Stimulated activated CD8-positive, alpha-beta memory T cell treated with anti-CD3 and anti-CD28 coated beads, Interleukin-15, amount 100 ng/mL, for 24 hours (primary cell): ENCODE data around the gene TRIM24.

Experiments
- DNase-seq: peaks from one replicate; pipeline ENCODE4 v3.0.0-alpha.2; 2020; ENCODE audit warnings: low read depth

The TRIM24 gene

GRCh38 chr7:138538997-138539644 is 79.1 kb downstream of the TRIM24 start:
- no peak for DNase-seq

GRCh38 chr7:138542183-138542582 is 82.1 kb downstream of the TRIM24 start:
- DNase-seq, result no peak

- no peak for DNase-seq
Measured at GRCh38 chr7:138543739-138544138, 83.7 kb downstream of the TRIM24 start.

DNA sequence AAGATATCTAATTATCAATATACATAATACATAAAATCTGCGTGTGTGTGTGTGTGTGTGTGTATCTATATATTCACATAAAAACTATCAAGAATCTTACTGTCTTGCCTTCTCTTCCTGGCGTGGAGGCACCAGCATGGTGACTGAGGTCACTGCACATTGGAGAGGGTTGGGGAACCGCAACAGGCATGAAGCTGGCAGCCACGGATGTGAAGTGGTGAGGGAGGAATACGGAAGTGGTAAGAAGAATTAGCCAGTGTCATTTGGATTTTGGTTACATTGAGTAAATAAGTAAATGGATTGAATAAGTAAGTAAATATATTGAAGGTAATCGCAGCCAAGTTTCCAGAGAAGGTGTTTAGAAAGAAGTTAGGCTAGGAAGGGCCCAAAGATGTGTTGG is 85.1 kb downstream of the TRIM24 start:
- DNase-seq, result no peak

DNA sequence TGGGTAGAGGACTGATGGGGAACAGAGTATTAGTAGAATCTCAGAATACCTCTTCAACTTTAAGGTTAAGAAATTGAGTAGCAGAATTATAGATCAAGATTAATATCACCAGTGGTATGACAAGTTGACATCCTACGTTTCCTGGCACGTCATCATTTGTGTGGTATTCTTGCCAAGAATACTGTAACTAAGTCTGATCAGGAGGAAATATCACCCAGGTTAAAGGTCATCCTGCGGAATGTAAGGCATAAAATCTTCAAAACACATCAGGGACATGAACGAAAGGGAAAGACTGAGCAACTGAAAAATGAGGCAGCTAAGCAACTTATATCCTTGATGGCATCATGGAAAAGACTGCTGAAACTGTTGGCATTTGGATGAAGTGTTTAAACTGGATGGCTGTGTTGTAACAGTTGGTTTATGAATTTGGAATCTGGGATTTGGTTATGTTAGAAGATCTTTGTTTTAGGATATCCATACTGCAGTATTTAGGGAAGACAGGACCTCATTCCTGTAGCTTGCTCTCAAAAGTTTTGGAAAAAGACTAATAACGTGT is 86.1 kb downstream of the TRIM24 start:
- no peak for DNase-seq

DNA sequence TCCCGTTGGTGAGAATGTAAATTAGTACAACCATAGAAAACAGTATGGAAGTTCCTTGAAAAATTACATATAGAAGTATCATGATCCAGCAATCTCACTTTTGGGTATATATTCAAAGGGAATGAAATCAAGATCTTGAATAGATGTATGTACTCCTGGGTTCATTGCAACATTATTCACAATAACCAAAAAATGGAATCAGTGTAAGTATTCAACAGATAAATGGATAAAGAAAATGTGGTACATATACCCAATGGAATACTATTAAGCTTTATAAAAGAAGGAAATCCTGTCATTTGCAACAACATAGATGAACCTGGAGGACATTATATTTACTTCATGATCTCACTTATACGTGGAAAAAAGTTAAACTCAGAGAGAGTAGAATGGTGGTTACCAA is 86.8 kb downstream of the TRIM24 start:
- no peak for DNase-seq

- no peak for DNase-seq
Measured at GRCh38 chr7:138549082-138549481, 89.0 kb downstream of the TRIM24 start.

GRCh38 chr7:138550337-138550736 is 90.3 kb downstream of the TRIM24 start:
- DNase-seq, result no peak

GRCh38 chr7:138551102-138551501 is 91.0 kb downstream of the TRIM24 start:
- no peak for DNase-seq

GRCh38 chr7:138553805-138554204 is 93.7 kb downstream of the TRIM24 start:
- DNase-seq, result no peak

DNA sequence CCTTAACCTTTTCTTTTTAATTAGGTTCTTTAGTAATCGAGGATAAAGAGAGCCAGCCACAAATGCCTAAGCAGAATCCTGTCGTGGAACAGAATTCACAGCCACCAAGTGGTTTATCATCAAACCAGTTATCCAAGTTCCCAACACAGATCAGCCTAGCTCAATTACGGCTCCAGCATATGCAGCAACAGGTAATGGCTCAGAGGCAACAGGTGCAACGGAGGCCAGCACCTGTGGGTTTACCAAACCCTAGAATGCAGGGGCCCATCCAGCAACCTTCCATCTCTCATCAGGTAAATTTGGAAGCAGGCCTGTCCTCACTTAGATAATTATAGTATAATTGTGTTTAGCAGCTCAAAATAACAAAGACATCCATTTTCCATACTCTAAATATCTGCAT is 94.6 kb downstream of the TRIM24 start:
- no peak for DNase-seq

- DNase-seq, result no peak
Measured at GRCh38 chr7:138555684-138556083, 95.6 kb downstream of the TRIM24 start.

GRCh38 chr7:138556771-138557484 is 96.9 kb downstream of the TRIM24 start:
- no peak for DNase-seq

DNA sequence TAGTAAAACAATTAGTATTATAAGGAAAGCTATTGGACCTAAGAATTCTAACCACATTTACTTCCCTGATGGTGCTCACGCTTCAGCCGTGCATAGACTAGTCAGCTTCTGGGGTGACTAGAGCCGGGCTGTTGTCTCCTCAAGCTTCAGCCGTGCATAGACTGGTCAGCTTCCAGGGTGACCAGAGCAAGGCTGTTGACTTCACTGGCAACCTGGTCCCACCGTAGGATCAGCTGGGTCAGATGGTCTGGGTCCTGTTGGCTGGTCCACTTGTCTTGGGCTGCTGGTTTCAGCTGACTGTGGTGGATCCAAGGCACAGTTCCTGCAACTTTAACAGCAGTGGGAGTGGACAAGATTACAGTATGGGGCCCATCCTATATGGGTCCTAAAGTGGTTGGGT is 99.4 kb downstream of the TRIM24 start:
- DNase-seq, result no peak

GRCh38 chr7:138563808-138564207 is 103.7 kb downstream of the TRIM24 start:
- DNase-seq, result no peak

DNA sequence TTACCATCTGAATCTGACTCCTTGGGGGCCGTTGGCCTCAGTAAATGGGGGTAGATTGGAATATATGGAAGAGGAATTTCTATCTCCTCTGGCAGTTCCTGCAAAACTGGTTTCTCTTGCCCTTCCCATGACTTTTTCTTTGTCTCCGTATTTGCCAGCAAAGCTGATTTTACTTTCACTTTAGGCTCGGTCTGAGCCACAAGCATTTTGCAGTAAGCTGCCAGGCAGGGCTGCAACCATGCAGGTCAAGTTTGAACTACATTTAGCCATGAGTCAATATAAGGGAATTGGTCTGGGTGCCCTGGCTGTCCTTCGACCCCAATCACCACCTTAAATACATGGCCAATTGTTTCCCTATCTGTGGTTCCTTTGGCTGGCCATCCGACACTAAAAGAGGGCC is 104.3 kb downstream of the TRIM24 start:
- no peak for DNase-seq

GRCh38 chr7:138565071-138565450 is 105.0 kb downstream of the TRIM24 start:
- no peak for DNase-seq

DNA sequence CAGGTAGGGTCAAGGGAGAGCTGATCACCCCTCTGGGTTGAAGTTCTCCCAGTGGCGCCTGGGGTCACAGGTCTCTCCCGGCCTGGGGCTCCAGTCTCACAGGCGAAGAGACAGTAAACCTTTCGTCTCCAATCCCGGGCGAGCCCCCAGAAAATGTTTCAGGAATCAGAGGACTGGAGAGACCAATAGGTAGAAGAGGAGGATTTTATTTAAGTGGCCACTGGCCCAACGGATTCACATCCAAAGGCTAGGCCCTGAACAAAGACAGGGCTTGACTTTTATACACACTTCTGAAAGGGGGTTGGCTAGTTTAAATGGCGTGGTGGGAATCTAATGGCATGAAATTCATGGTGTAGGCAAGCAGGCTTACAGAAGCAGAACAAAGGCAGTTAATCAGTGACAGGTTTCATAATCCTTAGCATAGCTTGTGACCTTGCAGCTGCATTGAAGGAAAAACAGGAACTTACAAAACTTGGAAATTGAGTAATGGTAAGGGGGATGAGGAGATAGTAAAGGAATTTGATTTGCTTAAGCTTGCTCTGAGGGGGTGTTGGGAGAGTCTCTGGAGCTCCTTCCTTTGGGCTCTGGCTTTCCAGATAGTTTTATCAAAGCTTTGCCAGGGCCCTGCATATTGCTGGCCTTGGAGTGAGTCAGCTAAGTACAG is 105.5 kb downstream of the TRIM24 start:
- DNase-seq, result no peak

DNA sequence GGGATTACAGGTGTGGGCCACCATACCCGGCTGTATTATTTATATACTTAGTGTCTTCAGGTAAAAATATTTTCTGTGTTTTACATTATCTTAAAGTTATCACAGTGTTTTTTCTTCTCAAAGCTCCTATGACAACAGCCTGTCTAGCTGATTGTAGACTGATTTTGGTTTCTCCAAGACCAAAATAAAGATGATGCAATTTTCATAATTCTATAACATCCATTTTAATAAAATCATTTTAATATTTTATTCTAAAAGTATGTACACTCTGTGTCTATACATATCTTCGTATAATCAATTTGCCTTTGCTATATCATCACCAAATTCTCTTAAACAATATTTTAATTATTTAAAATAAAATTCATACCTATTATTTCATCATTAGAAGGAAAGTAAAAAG is 108.6 kb downstream of the TRIM24 start:
- DNase-seq, result no peak

- DNase-seq, result no peak
Measured at GRCh38 chr7:138569418-138569817, 109.4 kb downstream of the TRIM24 start.

- no peak for DNase-seq
Measured at GRCh38 chr7:138570715-138571114, 110.7 kb downstream of the TRIM24 start.

GRCh38 chr7:138573741-138574140 is 113.7 kb downstream of the TRIM24 start:
- no peak for DNase-seq

DNA sequence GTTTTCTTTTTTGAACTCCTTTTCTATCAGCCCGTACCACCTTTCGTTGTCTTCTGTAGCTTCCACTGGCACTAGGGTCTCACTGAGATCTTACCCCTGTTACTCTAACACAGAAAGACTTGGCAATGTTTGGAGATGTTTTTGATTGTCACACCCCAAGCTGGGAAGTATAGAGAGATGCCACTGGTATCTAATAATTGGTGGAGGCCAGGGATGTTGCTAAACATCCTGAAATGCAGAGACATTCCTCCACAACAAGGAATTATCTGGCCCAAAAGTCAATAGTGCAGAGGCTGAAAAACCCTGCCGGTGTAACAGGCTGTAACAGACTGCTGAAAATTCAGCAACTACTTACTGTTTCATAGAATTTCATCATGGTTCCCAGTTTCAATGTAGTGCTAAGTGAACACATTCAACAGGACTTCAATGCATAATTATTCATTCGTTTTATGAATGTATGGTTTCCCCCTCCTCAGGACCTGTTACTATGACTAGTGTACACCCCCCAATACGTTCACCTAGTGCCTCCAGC is 115.9 kb downstream of the TRIM24 start:
- DNase-seq, result no peak
